Calu3 (cell line): ENCODE data around the gene RTF2. TPM values are rescaled to one million over a fixed set of nuclear protein-coding genes. Genes with fewer than 3 reads are reported as not detected.

Experiments
- BruUV-seq: library from RNA; stranded (reverse); fragments of 400-500 nt; replicated peaks from 2 replicates; lab custom pipeline; 2021; lab: Mats Ljungman, UMichigan
- CTCF ChIA-PET: fragments of 300-600 bp; sonication (Branson Sonifier 250); formaldehyde crosslinking; loops from one replicate; lab custom pipeline; 2022; ENCODE audit warnings: antibody characterized with exemption; lab: Charles Lee
- DNase-seq: peaks from one replicate; pipeline ENCODE4 v3.0.0; 2022
- H3K27ac Mint-ChIP-seq: one replicate; pipeline ENCODE4 v1.8.0; 2022; ENCODE audit warnings: mixed read lengths; ENCODE audit not compliant: unreplicated experiment
- H3K27me3 Mint-ChIP-seq: one replicate; pipeline ENCODE4 v1.8.0; 2022; ENCODE audit warnings: mixed read lengths; ENCODE audit not compliant: unreplicated experiment
- H3K36me3 Mint-ChIP-seq: one replicate; pipeline ENCODE4 v1.8.0; 2022; ENCODE audit warnings: mild to moderate bottlenecking, moderate library complexity, mixed read lengths; ENCODE audit not compliant: insufficient read depth, unreplicated experiment
- H3K4me1 Mint-ChIP-seq: one replicate; pipeline ENCODE4 v1.8.0; 2022; ENCODE audit warnings: mild to moderate bottlenecking, low read depth, mixed read lengths; ENCODE audit not compliant: unreplicated experiment
- H3K4me3 Mint-ChIP-seq: one replicate; pipeline ENCODE4 v1.8.0; 2022; ENCODE audit warnings: mild to moderate bottlenecking, low read depth, moderate library complexity, mixed read lengths; ENCODE audit not compliant: unreplicated experiment
- H3K9me3 Mint-ChIP-seq: one replicate; pipeline ENCODE4 v1.8.0; 2022; ENCODE audit warnings: low read depth, mixed read lengths; ENCODE audit not compliant: unreplicated experiment
- intact Hi-C: fragments of 100-400 bp; cut with micrococcal nuclease; formaldehyde crosslinking; loops from one replicate; pipeline ENCODE4 v1.10.0; 2022; ENCODE audit not compliant: unreplicated experiment
- total RNA-seq: library from RNA; stranded (reverse); gene quantifications from 2 replicates; pipeline ENCODE4 v1.2.3, GENCODE V29; 2022
- TF ChIP-seq, protein P1 (sequence below): fragments of 200-600 bp; IDR thresholded peaks from one replicate; pipeline ENCODE4 v1.8.0; 2022; ENCODE audit warnings: antibody characterized with exemption; ENCODE audit not compliant: unreplicated experiment

RTF2 gene
- total RNA-seq, 1 experiment from 2014 or later = 67.2 TPM

DNA sequence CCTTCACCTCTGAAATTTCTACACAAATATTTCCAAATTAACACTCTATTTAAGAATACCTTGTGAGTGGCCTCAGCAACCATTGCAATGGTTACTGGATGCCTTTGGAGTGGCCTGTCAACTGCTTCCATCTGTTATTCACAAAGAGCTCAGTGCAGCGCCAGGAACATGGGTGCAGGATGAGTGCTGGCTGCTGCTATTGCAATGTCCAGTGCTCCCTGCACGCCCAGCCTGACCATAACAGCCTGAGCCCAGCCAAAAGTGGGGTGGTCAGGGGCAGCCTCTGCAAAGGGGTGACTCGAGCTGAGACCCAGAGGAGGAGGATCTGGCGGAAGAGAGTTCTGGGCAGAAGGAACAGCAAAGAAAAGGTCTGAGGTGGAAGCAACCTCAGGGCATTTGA, 38.0 kb upstream of the RTF2 start:
- Mint-ChIP-seq H3K4me1 (peaks cover 11% of the 10 kb centered on the region), H3K4me3 (no peak overlapping the region), H3K27ac (no peak overlapping the region), H3K36me3 (no peaks in the 10 kb centered on the region), H3K27me3 (no peaks in the 10 kb centered on the region), H3K9me3 (no peaks in the 10 kb centered on the region)
- DNase-seq = no peak
- CTCF ChIA-PET = no interaction called here
- no TSS peak for BruUV-seq
- TF ChIP-seq, protein P1, sequence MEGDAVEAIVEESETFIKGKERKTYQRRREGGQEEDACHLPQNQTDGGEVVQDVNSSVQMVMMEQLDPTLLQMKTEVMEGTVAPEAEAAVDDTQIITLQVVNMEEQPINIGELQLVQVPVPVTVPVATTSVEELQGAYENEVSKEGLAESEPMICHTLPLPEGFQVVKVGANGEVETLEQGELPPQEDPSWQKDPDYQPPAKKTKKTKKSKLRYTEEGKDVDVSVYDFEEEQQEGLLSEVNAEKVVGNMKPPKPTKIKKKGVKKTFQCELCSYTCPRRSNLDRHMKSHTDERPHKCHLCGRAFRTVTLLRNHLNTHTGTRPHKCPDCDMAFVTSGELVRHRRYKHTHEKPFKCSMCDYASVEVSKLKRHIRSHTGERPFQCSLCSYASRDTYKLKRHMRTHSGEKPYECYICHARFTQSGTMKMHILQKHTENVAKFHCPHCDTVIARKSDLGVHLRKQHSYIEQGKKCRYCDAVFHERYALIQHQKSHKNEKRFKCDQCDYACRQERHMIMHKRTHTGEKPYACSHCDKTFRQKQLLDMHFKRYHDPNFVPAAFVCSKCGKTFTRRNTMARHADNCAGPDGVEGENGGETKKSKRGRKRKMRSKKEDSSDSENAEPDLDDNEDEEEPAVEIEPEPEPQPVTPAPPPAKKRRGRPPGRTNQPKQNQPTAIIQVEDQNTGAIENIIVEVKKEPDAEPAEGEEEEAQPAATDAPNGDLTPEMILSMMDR = no peak
- intact Hi-C loops = no loop called here

DNA sequence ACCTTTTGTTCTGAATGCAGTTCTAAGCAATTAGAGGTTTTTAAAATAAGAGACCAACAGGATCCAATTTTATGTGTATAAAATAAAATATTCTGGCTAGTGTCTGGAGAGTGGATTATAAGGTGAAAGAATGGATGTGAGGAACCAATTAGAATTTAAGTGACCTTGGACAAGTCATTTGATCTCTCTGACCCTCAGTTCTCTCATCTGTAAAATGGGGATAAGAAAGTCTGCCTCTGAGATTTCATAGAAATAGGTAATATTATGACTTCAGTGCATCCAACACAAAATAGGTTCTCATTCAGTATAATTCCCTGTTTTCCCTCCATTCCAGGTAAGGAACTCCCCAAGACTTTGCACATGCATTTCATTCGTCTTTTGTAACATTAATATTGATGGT, 37.5 kb upstream of the RTF2 start:
- no peaks in the 10 kb centered on the region for H3K27me3 Mint-ChIP-seq
- DNase-seq = no peak
- CTCF ChIA-PET = no interaction called here
- intact Hi-C loops = no loop called here
- no peaks in the 10 kb centered on the region for H3K9me3 Mint-ChIP-seq
- BruUV-seq = no TSS peak
- H3K27ac Mint-ChIP-seq = no peak overlapping the region
- H3K4me3 Mint-ChIP-seq = no peak overlapping the region
- H3K36me3 Mint-ChIP-seq = no peaks in the 10 kb centered on the region
- H3K4me1 Mint-ChIP-seq = peaks cover 11% of the 10 kb centered on the region
- TF ChIP-seq, protein P1 = no peak

DNA sequence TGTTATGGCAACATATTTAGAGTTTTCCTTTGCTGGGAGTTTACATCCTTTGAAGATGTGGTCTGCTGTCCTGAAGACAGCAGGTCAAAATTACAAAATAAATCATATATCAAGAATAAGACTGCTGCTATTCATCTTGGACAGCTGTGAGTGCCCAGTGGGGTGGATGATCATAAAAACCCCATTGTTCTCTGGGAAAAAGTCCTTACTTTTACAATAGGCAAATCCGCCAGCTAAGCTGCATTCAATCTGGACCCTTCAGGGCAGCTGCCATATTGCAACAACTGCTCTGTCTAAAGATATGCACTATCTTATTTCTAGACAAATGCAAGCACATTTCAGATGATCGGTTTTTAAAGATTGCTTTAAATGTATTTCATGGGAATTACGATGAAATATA, 37.0 kb upstream of the RTF2 start:
- CTCF ChIA-PET = no interaction called here
- Mint-ChIP-seq H3K4me3 (no peak overlapping the region), H3K36me3 (no peaks in the 10 kb centered on the region), H3K27ac (no peak overlapping the region), H3K4me1 (peaks cover 11% of the 10 kb centered on the region), H3K27me3 (no peaks in the 10 kb centered on the region), H3K9me3 (no peaks in the 10 kb centered on the region)
- no peak for DNase-seq
- TF ChIP-seq, protein P1 = no peak
- BruUV-seq = no TSS peak
- intact Hi-C loops = no loop called here

DNA sequence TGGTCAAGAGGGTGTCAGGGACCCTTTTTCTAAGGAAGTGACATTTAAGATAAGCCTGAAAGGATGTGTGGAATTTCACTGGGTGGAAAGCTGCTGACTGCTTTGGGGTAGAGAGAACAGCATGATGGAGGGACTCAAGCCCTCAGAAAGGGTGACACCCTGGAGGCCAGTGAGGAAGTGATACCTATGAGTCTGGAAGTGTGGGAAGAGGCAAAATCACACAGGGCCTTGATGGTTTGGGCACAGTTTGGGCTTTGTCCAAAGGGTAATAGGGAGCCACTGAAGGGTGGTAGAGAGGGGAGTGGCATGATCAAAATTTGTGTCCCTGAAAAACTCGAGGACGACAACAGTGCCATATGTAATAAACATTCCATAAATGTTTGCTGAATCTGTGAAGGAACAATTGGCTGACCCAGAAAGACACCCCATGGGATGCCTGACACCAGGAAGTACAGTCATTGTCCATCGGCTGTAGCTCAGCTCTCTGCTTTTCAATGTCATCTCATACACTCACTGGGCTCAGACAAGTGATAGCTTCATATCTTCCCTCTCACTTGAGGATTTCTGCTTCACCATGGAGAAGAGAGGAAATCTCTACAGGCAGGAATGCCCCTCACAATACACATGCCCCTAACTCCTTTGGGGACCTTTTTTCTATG, 35.1 kb upstream of the RTF2 start:
- Mint-ChIP-seq H3K27ac (no peak overlapping the region), H3K9me3 (no peaks in the 10 kb centered on the region), H3K27me3 (no peaks in the 10 kb centered on the region), H3K4me3 (no peak overlapping the region), H3K4me1 (peaks cover 11% of the 10 kb centered on the region), H3K36me3 (no peaks in the 10 kb centered on the region)
- no peak for DNase-seq
- TF ChIP-seq, protein P1 = no peak
- BruUV-seq = no TSS peak
- intact Hi-C loops = no loop called here
- CTCF ChIA-PET = interaction anchor here (0.5 kb wide), 1 partner anchor 9 kb away, joined by 3 read pairs; no protein-coding TSS in a partner anchor
